ENCODE results near the gene SF3A2. TPM values are rescaled to one million over a fixed set of nuclear protein-coding genes. Genes with fewer than 3 reads are reported as not detected.

Gene SF3A2
- total RNA-seq, 2 experiments from 2014 or later, result 124 to 206 TPM

GRCh38 chr19:2287585-2288337 lies 51.1 kb downstream of the SF3A2 start:
- intact Hi-C loops (cut with micrococcal nuclease; ENCODE audit: unreplicated experiment), result no loop called here

GRCh38 chr19:2288338-2288817 lies 51.8 kb downstream of the SF3A2 start:
- no peaks in the 10 kb centered on the region for H3K36me3 ChIP-seq (ENCODE audit: insufficient read depth, low read length)
- no TSS peak for BruUV-seq (replicated peaks)
- DNase-seq (ENCODE audit: low spot score), result no peak
- no peaks in the 10 kb centered on the region for H3K79me2 ChIP-seq (ENCODE audit: insufficient read depth, low read depth, low read length)
- intact Hi-C loops (cut with micrococcal nuclease; ENCODE audit: unreplicated experiment), result no loop called here
- no peak overlapping the region for H3K4me3 ChIP-seq (ENCODE audit: low read depth, low read length, poor library complexity, severe bottlenecking)
- CTCF ChIA-PET (ENCODE audit: unreplicated experiment), result no interaction called here
- TF ChIP-seq CTCF (conservative IDR thresholded peaks at IDR 0.05; ENCODE audit: low read length), result no peak
- no peak for TF ChIP-seq EZH2phosphoT487 (IDR thresholded peaks at IDR 0.05; ENCODE audit: borderline replicate concordance, low read depth, low read length)
- peak overlapping the region; percentile 76 for H3K4me2 ChIP-seq (ENCODE audit: low read length)
- H3K4me1 ChIP-seq (ENCODE audit: insufficient read depth, low read length, poor library complexity, severe bottlenecking), result peaks cover 38% of the 10 kb centered on the region
- H2AFZ ChIP-seq (ENCODE audit: low read length), result no peak overlapping the region; the same call in 1 of the 2 replicates
- no peak overlapping the region for H3K27ac ChIP-seq (ENCODE audit: low read depth, low read length, poor library complexity, severe bottlenecking)
- no peaks in the 10 kb centered on the region for H3K9me2 ChIP-seq (ENCODE audit: insufficient read depth, low read length)
- no peaks in the 10 kb centered on the region for H4K20me1 ChIP-seq (ENCODE audit: insufficient read depth, low read length)
- H3K9me3 ChIP-seq (ENCODE audit: low read length), result no peaks in the 10 kb centered on the region
- POLR2A ChIA-PET, result interaction anchor here (0.5 to 1.6 kb wide), 7 partner anchors 14 to 187 kb away, joined by 3 to 7 read pairs (median 5); partner anchors contain the start of genes GADD45B, LMNB2 and LSM7

More at GRCh38 chr19:2287585-2288337, 51.1 kb downstream of the SF3A2 start:
- no TSS peak for BruUV-seq (replicated peaks)
- DNase-seq (ENCODE audit: low spot score), result no peak
- Histone ChIP-seq H3K36me3 (ENCODE audit: insufficient read depth, low read length) (no peaks in the 10 kb centered on the region), H2AFZ (ENCODE audit: low read length) (no peak overlapping the region), H3K79me2 (ENCODE audit: insufficient read depth, low read depth, low read length) (no peaks in the 10 kb centered on the region), H3K4me3 (ENCODE audit: low read depth, low read length, poor library complexity, severe bottlenecking) (no peak overlapping the region), H3K4me2 (ENCODE audit: low read length) (no peak overlapping the region), H3K27ac (ENCODE audit: low read depth, low read length, poor library complexity, severe bottlenecking) (no peak overlapping the region), H3K9me3 (ENCODE audit: low read length) (no peaks in the 10 kb centered on the region), H3K4me1 (ENCODE audit: insufficient read depth, low read length, poor library complexity, severe bottlenecking) (peaks cover 38% of the 10 kb centered on the region), H4K20me1 (ENCODE audit: insufficient read depth, low read length) (no peaks in the 10 kb centered on the region), H3K9me2 (ENCODE audit: insufficient read depth, low read length) (no peaks in the 10 kb centered on the region)
- TF ChIP-seq EZH2phosphoT487 (IDR thresholded peaks at IDR 0.05; ENCODE audit: borderline replicate concordance, low read depth, low read length), result no peak
- ChIA-PET CTCF (ENCODE audit: unreplicated experiment) (interaction anchor here (0.6 kb wide), 1 partner anchor 37 kb away, joined by 3 read pairs; no protein-coding TSS in a partner anchor), POLR2A (interaction anchor here (0.5 to 1.5 kb wide), 3 partner anchors 14 to 188 kb away, joined by 3 to 5 read pairs (median 5); partner anchors contain the start of gene GADD45B)

- CTCF ChIA-PET (ENCODE audit: unreplicated experiment), result interaction anchor here (0.6 to 1.0 kb wide), 2 partner anchors 15 to 29 kb away, joined by 3 to 9 read pairs; no protein-coding TSS in a partner anchor
- no peak for TF ChIP-seq EZH2phosphoT487 (IDR thresholded peaks at IDR 0.05; ENCODE audit: borderline replicate concordance, low read depth, low read length)
- no peaks in the 10 kb centered on the region for H4K20me1 ChIP-seq (ENCODE audit: insufficient read depth, low read length)
- H3K9me3 ChIP-seq (ENCODE audit: low read length), result no peaks in the 10 kb centered on the region
- BruUV-seq (replicated peaks), result no TSS peak
- no peak for DNase-seq (ENCODE audit: low spot score)
- intact Hi-C loops (cut with micrococcal nuclease; ENCODE audit: unreplicated experiment), result no loop called here
- peak overlapping the region; percentile 76 for H3K4me2 ChIP-seq (ENCODE audit: low read length)
- H3K27ac ChIP-seq (ENCODE audit: low read depth, low read length, poor library complexity, severe bottlenecking), result peak overlapping the region; percentile 86
- H3K36me3 ChIP-seq (ENCODE audit: insufficient read depth, low read length), result no peaks in the 10 kb centered on the region
- POLR2A ChIA-PET, result interaction anchor here (0.6 to 1.6 kb wide), 8 partner anchors 39 to 414 kb away, joined by 3 to 7 read pairs (median 3); partner anchors contain the start of genes GADD45B, LMNB2 and LSM7
- H3K9me2 ChIP-seq (ENCODE audit: insufficient read depth, low read length), result no peaks in the 10 kb centered on the region
- peak overlapping the region; percentile 69; the same call in 1 of the 2 replicates for H2AFZ ChIP-seq (ENCODE audit: low read length)
- H3K4me3 ChIP-seq (ENCODE audit: low read depth, low read length, poor library complexity, severe bottlenecking), result peak overlapping the region; percentile 73
- peaks cover 38% of the 10 kb centered on the region for H3K4me1 ChIP-seq (ENCODE audit: insufficient read depth, low read length, poor library complexity, severe bottlenecking)
- no peaks in the 10 kb centered on the region for H3K79me2 ChIP-seq (ENCODE audit: insufficient read depth, low read depth, low read length)
Observed at GRCh38 chr19:2288818-2289713, 52.4 kb downstream of the SF3A2 start.

All from OCI-LY7 (cell line).